ENCODE measurements around the gene NAGPA. TPM values are rescaled to one million over a fixed set of nuclear protein-coding genes. Genes with fewer than 3 reads are reported as not detected.
A peak's percentile ranks its signal among the peaks of the same experiment; 100 is the strongest.

Gene NAGPA
- total and polyA plus RNA-seq, 9 donors: 4.1 to 6.4 (median 5.7) TPM

GRCh38 chr16:5072334-5073278 lies 38.9 kb upstream of the NAGPA start:
- Histone ChIP-seq H3K9me3 (replicated peaks; ENCODE audit: control insufficient read depth, low read depth, low read length) (no peaks in the 10 kb centered on the region), H3K27me3 (ENCODE audit: control insufficient read depth, insufficient read depth, low read length) (no peaks in the 10 kb centered on the region), H3K4me3 (ENCODE audit: low read length) (peak overlapping the region; percentile 86), H3K36me3 (ENCODE audit: control insufficient read depth, insufficient read depth, low read length) (peaks cover 29% of the 10 kb centered on the region), H3K4me1 (ENCODE audit: control insufficient read depth, insufficient read depth, low read length) (peaks cover 16% of the 10 kb centered on the region), H3K27ac (ENCODE audit: low read length) (peak overlapping the region; percentile 76)
- 73% methylated on average over 4 of the region's 12 CpGs for WGBS (ENCODE audit: insufficient coverage)
- DNase-seq: no peak

GRCh38 chr16:5071681-5072333 lies 38.1 kb upstream of the NAGPA start, which contains the start of gene ALG1:
TSS of gene ALG1 (plus strand) at chr16:5071843. CDS start at chr16:5071850, 7 bp downstream.
- under 1% methylated on average over 50 of the region's 53 CpGs for WGBS (ENCODE audit: insufficient coverage)
- H3K4me3 ChIP-seq (ENCODE audit: low read length): peak within 1 kb of the TSS; percentile 86
- DNase-seq: peak; percentile 95

GRCh38 chr16:5071341-5071680 lies 37.6 kb upstream of the NAGPA start:
- peak overlapping the region; percentile 86 for H3K4me3 ChIP-seq (ENCODE audit: low read length)
- DNase-seq: no peak
- WGBS (ENCODE audit: insufficient coverage): no CpG with 5 or more reads among the region's 7 CpGs
- H3K4me1 ChIP-seq (ENCODE audit: control insufficient read depth, insufficient read depth, low read length): peaks cover 16% of the 10 kb centered on the region
- H3K9me3 ChIP-seq (replicated peaks; ENCODE audit: control insufficient read depth, low read depth, low read length): no peaks in the 10 kb centered on the region
- H3K27ac ChIP-seq (ENCODE audit: low read length): peak overlapping the region; percentile 60
- peaks cover 23% of the 10 kb centered on the region for H3K36me3 ChIP-seq (ENCODE audit: control insufficient read depth, insufficient read depth, low read length)
- peaks cover 2% of the 10 kb centered on the region for H3K27me3 ChIP-seq (ENCODE audit: control insufficient read depth, insufficient read depth, low read length)

More at GRCh38 chr16:5071681-5072333, 38.1 kb upstream of the NAGPA start, which contains the start of gene ALG1:
- Histone ChIP-seq H3K27ac (ENCODE audit: low read length) (peak within 1 kb of the TSS; percentile 76), H3K27me3 (ENCODE audit: control insufficient read depth, insufficient read depth, low read length) (peaks cover 2% of the 10 kb centered on the region), H3K4me1 (ENCODE audit: control insufficient read depth, insufficient read depth, low read length) (peaks cover 16% of the 10 kb centered on the region), H3K36me3 (ENCODE audit: control insufficient read depth, insufficient read depth, low read length) (peaks cover 25% of the 10 kb centered on the region), H3K9me3 (replicated peaks; ENCODE audit: control insufficient read depth, low read depth, low read length) (no peaks in the 10 kb centered on the region)

GRCh38 chr16:5070431-5071186 lies 36.9 kb upstream of the NAGPA start:
- Histone ChIP-seq H3K4me3 (ENCODE audit: low read length) (no peak overlapping the region), H3K4me1 (ENCODE audit: control insufficient read depth, insufficient read depth, low read length) (peaks cover 16% of the 10 kb centered on the region)
- WGBS (ENCODE audit: insufficient coverage): 96% methylated on average over 9 of the region's 15 CpGs

GRCh38 chr16:5069854-5070253 lies 36.1 kb upstream of the NAGPA start:
- no peak overlapping the region for H3K27ac ChIP-seq (ENCODE audit: low read length)
- no peak for DNase-seq
- no peaks in the 10 kb centered on the region for H3K9me3 ChIP-seq (replicated peaks; ENCODE audit: control insufficient read depth, low read depth, low read length)
- peaks cover 16% of the 10 kb centered on the region for H3K4me1 ChIP-seq (ENCODE audit: control insufficient read depth, insufficient read depth, low read length)
- H3K27me3 ChIP-seq (ENCODE audit: control insufficient read depth, insufficient read depth, low read length): peaks cover 2% of the 10 kb centered on the region
- H3K4me3 ChIP-seq (ENCODE audit: low read length): no peak overlapping the region
- WGBS (ENCODE audit: insufficient coverage): 90% methylated on average over 9 of the region's 9 CpGs
- H3K36me3 ChIP-seq (ENCODE audit: control insufficient read depth, insufficient read depth, low read length): peaks cover 9% of the 10 kb centered on the region

More at GRCh38 chr16:5070431-5071186, 36.9 kb upstream of the NAGPA start:
- H3K27ac ChIP-seq (ENCODE audit: low read length): no peak overlapping the region
- peaks cover 2% of the 10 kb centered on the region for H3K27me3 ChIP-seq (ENCODE audit: control insufficient read depth, insufficient read depth, low read length)
- H3K36me3 ChIP-seq (ENCODE audit: control insufficient read depth, insufficient read depth, low read length): peaks cover 16% of the 10 kb centered on the region
- H3K9me3 ChIP-seq (replicated peaks; ENCODE audit: control insufficient read depth, low read depth, low read length): no peaks in the 10 kb centered on the region
- DNase-seq: no peak

GRCh38 chr16:5069048-5069447 lies 35.3 kb upstream of the NAGPA start:
- DNase-seq: no peak
- H3K27me3 ChIP-seq (ENCODE audit: control insufficient read depth, insufficient read depth, low read length): peaks cover 2% of the 10 kb centered on the region
- peaks cover 16% of the 10 kb centered on the region for H3K4me1 ChIP-seq (ENCODE audit: control insufficient read depth, insufficient read depth, low read length)
- 93% methylated on average over 5 of the region's 9 CpGs for WGBS (ENCODE audit: insufficient coverage)
- peaks cover 5% of the 10 kb centered on the region for H3K36me3 ChIP-seq (ENCODE audit: control insufficient read depth, insufficient read depth, low read length)
- no peak overlapping the region for H3K27ac ChIP-seq (ENCODE audit: low read length)
- H3K9me3 ChIP-seq (replicated peaks; ENCODE audit: control insufficient read depth, low read depth, low read length): no peaks in the 10 kb centered on the region
- no peak overlapping the region for H3K4me3 ChIP-seq (ENCODE audit: low read length)

- 90% methylated on average over 2 of the region's 6 CpGs for WGBS (ENCODE audit: insufficient coverage)
These were observed 32.8 kb upstream of the NAGPA start for GRCh38 chr16:5066511-5066910.

GRCh38 chr16:5065813-5066212 lies 32.1 kb upstream of the NAGPA start, which contains the start of gene C16orf89:
TSS of gene C16orf89 (minus strand) at chr16:5065956. CDS start at chr16:5065908, 48 bp downstream.
- WGBS (ENCODE audit: insufficient coverage): 53% methylated on average over 5 of the region's 10 CpGs
- Histone ChIP-seq H3K27me3 (ENCODE audit: control insufficient read depth, insufficient read depth, low read length) (peaks cover 2% of the 10 kb centered on the region), H3K4me3 (ENCODE audit: low read length) (no peak within 1 kb of the TSS), H3K36me3 (ENCODE audit: control insufficient read depth, insufficient read depth, low read length) (no peaks in the 10 kb centered on the region), H3K27ac (ENCODE audit: low read length) (no peak within 1 kb of the TSS), H3K4me1 (ENCODE audit: control insufficient read depth, insufficient read depth, low read length) (no peaks in the 10 kb centered on the region), H3K9me3 (replicated peaks; ENCODE audit: control insufficient read depth, low read depth, low read length) (no peaks in the 10 kb centered on the region)
- no peak for DNase-seq

More at GRCh38 chr16:5066511-5066910, 32.8 kb upstream of the NAGPA start:
- Histone ChIP-seq H3K4me3 (ENCODE audit: low read length) (no peak overlapping the region), H3K4me1 (ENCODE audit: control insufficient read depth, insufficient read depth, low read length) (peaks cover 4% of the 10 kb centered on the region), H3K9me3 (replicated peaks; ENCODE audit: control insufficient read depth, low read depth, low read length) (no peaks in the 10 kb centered on the region), H3K27me3 (ENCODE audit: control insufficient read depth, insufficient read depth, low read length) (peaks cover 2% of the 10 kb centered on the region), H3K36me3 (ENCODE audit: control insufficient read depth, insufficient read depth, low read length) (no peaks in the 10 kb centered on the region), H3K27ac (ENCODE audit: low read length) (no peak overlapping the region)
- DNase-seq: no peak

GRCh38 chr16:5065326-5065725 lies 31.6 kb upstream of the NAGPA start:
- H3K4me3 ChIP-seq (ENCODE audit: low read length): no peak overlapping the region
- no peaks in the 10 kb centered on the region for H3K9me3 ChIP-seq (replicated peaks; ENCODE audit: control insufficient read depth, low read depth, low read length)
- H3K27me3 ChIP-seq (ENCODE audit: control insufficient read depth, insufficient read depth, low read length): peaks cover 2% of the 10 kb centered on the region
- no peak overlapping the region for H3K27ac ChIP-seq (ENCODE audit: low read length)
- no peak for DNase-seq
- no peaks in the 10 kb centered on the region for H3K4me1 ChIP-seq (ENCODE audit: control insufficient read depth, insufficient read depth, low read length)
- WGBS (ENCODE audit: insufficient coverage): 44% methylated on average over 5 of the region's 8 CpGs
- no peaks in the 10 kb centered on the region for H3K36me3 ChIP-seq (ENCODE audit: control insufficient read depth, insufficient read depth, low read length)
